Body of pancreas (tissue), 4 donors: ENCODE measurements around the gene METTL23. TPM values are rescaled to one million over a fixed set of nuclear protein-coding genes. Genes with fewer than 3 reads are reported as not detected.
"Not testable (repeated sequence)": the region's sequence is repeated elsewhere in the genome, so short reads cannot be mapped to it uniquely, and the experiment has no call there.

ENCODE experiments used
- ATAC-seq: fragments of 150-250 bp; one replicate; pipeline ENCODE4 v1.9.1; 2016
- DNase-seq, 4 donors: peaks; one replicate each; pipeline ENCODE4 v3.0.0-alpha.2; 2019
- H3K27ac ChIP-seq, 4 donors: fragments of 200-600 bp; sonication (generic); 1 replicate in 3 of 4; 2 replicates in 1 of 4; pipeline versions ENCODE4 v1.5.1 to v1.6.1; 2016 to 2019; ENCODE audit warnings: mild to moderate bottlenecking in 1 of 4, mixed read lengths in 1 of 4, moderate library complexity in 1 of 4
- H3K27me3 ChIP-seq, 2 donors: fragments of 200-600 bp; sonication (generic); one replicate each; pipeline ENCODE4 v1.6.0; 2016; ENCODE audit warnings: mild to moderate bottlenecking in 1 of 2
- H3K36me3 ChIP-seq, 2 donors: fragments of 200-600 bp; sonication (generic); replicated peaks in 1 of 2; 2 replicates each; pipeline ENCODE4 v1.5.1; 2016; ENCODE audit warnings: low read depth in 2 of 2; ENCODE audit not compliant: insufficient read depth in 1 of 2
- H3K4me1 ChIP-seq: fragments of 200-600 bp; sonication (generic); one replicate; pipeline ENCODE4 v1.6.0; 2016
- H3K4me3 ChIP-seq, 2 donors: fragments of 200-600 bp; sonication (generic); 1 replicate in 1 of 2; 2 replicates in 1 of 2; pipeline ENCODE4 v1.5.1; 2016 to 2019
- H3K9me3 ChIP-seq, 3 donors: fragments of 200-600 bp; sonication (generic); 1 replicate in 2 of 3; 2 replicates in 1 of 3; pipeline ENCODE4 v1.5.1; 2016
- CTCF ChIP-seq, 7 experiments: fragments of 450-650 bp in 4 of 7; fragments of 200-600 bp in 3 of 7; sonication (generic) in 3 of 7; IDR thresholded peaks; one replicate each; pipeline ENCODE4 v1.5.1; 2016 to 2019; ENCODE audit warnings: antibody characterized with exemption in 7 of 7
- POLR2A ChIP-seq, 3 donors: fragments of 450-650 bp; IDR thresholded peaks; one replicate each; pipeline ENCODE4 v1.6.1; 2016; ENCODE audit warnings: antibody characterized with exemption in 3 of 3, mild to moderate bottlenecking in 2 of 3
- WGBS, 2 donors: methylation state at CpG; one replicate each; pipeline ENCODE4 v1.1.5; 2017; 5-methylcytosine and 5-hydroxymethylcytosine counted together
- intact Hi-C: fragments of 100-400 bp; cut with DNase I; formaldehyde crosslinking; loops from one replicate; pipeline ENCODE4 v1.15.1; 2023
- total RNA-seq, 2 donors: library from RNA; depleted of rRNA; stranded (reverse); fragments of >200 nt; gene quantifications; one replicate each; pipeline ENCODE4 v1.1.0, GENCODE V29; 2016

The METTL23 gene
- total RNA-seq, 2 donors from 2014 or later = 25.9 to 44.2 TPM

- no peaks in the 10 kb centered on the region for H3K27me3 ChIP-seq
- H3K9me3 ChIP-seq = no peaks in the 10 kb centered on the region
- DNase-seq = no peak
- H3K4me3 ChIP-seq = no peak overlapping the region
- no peak for TF ChIP-seq POLR2A (IDR thresholded peaks at IDR 0.05)
- TF ChIP-seq CTCF (IDR thresholded peaks at IDR 0.05) = no peak
- intact Hi-C loops = no loop called here
- peaks cover 17 to 46% of the 10 kb centered on the region in 2 donors for H3K36me3 ChIP-seq
- 90 to 91% methylated on average over 8 of the region's 8 CpGs for WGBS, 2 donors
- no peak overlapping the region for H3K27ac ChIP-seq
- no peak for ATAC-seq
- peaks cover 40% of the 10 kb centered on the region for H3K4me1 ChIP-seq
Measured at GRCh38 chr17:76722279-76722678, 4.4 kb upstream of the METTL23 start.

DNA sequence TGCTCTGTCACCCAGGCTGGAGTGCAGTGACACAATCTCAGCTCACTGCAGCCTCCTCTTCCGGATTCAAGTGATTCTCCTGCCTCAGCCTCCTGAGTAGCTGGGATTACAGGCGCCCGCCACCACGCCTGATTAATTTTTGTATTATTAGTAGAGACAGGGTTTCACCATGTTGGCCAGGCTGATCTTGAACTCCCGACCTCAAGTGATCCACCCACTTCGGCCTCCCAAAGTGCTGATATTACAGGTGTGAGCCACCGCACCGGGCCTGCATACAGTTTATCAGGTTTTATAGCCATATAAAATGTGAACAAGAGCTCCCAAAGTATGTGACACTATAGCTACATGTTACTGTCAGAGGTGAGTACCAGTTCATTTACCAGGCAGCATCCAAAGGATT is 3.7 kb upstream of the METTL23 start:
- H3K27me3 ChIP-seq, H3K4me3 ChIP-seq, H3K27ac ChIP-seq, H3K9me3 ChIP-seq, ATAC-seq, DNase-seq, intact Hi-C loops: not testable (repeated sequence)
- WGBS, 2 donors = 96 to 100% methylated on average over 7 to 8 of the region's 8 CpGs
- Histone ChIP-seq H3K4me1 (peaks cover 47% of the 10 kb centered on the region), H3K36me3 (peaks cover 17 to 45% of the 10 kb centered on the region in 2 donors)

- peaks cover 12 to 37% of the 10 kb centered on the region in 2 donors for H3K36me3 ChIP-seq
- H3K27ac ChIP-seq = no peak overlapping the region
- intact Hi-C loops = no loop called here
- no peak overlapping the region for H3K4me3 ChIP-seq
- ATAC-seq = no peak
- TF ChIP-seq CTCF (IDR thresholded peaks at IDR 0.05) (no peak), POLR2A (IDR thresholded peaks at IDR 0.05) (no peak)
- 90 to 94% methylated on average over 9 of the region's 9 CpGs for WGBS, 2 donors
- no peak for DNase-seq
- H3K9me3 ChIP-seq = no peaks in the 10 kb centered on the region
- H3K4me1 ChIP-seq = peaks cover 54% of the 10 kb centered on the region
- H3K27me3 ChIP-seq = no peaks in the 10 kb centered on the region
Measured at GRCh38 chr17:76723812-76724211, 2.8 kb upstream of the METTL23 start.

DNA sequence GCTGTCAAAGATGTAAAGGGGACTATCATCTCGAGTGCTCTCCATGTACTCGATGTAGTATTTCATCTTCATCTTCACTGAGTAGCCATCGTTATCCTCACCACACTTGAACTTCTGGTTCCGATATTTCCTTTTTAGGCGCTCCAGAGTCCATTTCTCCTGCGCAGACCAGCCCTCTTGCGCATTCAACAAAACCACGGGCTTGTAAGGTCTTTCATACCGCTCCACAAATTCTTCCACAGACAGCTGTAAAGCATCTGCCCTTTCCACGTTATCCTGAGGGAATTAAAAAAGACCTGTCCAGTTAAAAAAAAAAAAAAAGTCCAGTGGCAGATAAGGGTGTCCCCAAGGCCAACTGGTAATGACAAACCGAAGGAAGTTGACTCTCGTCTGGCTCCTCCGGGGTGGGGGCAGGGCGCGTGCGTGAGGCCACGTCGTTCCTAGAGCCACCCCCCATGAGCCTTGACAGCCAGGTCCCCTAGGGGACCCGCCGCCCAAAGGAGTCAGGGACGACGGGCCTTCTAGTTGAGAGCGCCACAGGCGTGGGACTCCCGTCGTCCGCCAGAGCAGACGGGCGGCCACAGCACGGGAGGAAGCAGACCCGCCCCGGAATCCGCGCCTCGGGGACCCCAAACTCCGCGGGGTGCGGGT is 934 bp upstream of the METTL23 start:
- DNase-seq (peak; percentile 84 to 92 (median 90)), ATAC-seq (peak; percentile 60)
- no peaks in the 10 kb centered on the region for H3K9me3 ChIP-seq
- TF ChIP-seq CTCF (IDR thresholded peaks at IDR 0.05) = no peak
- TF ChIP-seq POLR2A (IDR thresholded peaks at IDR 0.05) = no peak
- H3K36me3 ChIP-seq = peaks cover 6 to 19% of the 10 kb centered on the region in 2 donors
- H3K4me3 ChIP-seq = peak overlapping the region; percentile 70 to 90
- peaks cover 62% of the 10 kb centered on the region for H3K4me1 ChIP-seq
- intact Hi-C loops = no loop called here
- H3K27me3 ChIP-seq = no peaks in the 10 kb centered on the region
- 1 to 2% methylated on average over 20 to 38 of the region's 38 CpGs for WGBS, 2 donors
- peak overlapping the region; percentile 96 to 100 (median 100) for H3K27ac ChIP-seq

DNA sequence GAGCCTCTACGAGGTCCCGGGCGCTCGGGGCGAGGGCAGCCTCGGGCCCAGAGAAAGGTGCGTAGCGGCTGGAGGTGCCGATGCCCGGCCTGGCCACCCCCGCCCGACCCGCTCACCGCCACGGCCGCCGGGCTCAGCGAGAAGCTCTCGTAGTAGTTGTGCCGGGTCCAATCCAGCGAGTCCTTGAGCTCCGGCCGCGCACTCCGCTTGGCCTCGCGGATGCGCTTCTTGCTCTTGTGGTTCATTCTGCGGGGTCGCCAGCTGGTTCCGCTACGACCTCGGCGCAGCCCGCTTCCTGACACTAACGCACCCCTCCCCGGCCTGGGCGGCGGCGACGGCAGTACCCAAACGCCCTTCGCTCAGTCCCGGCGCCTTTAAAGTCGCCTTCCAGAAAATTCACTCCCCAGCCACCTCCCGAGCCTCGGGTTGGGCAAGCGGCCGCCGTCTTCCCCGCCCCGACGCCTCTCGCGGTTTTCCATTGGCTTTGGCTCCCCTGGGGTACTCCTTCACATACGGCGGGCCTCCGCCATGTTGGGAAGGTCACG is 336 bp upstream of the METTL23 start, which contains the start of gene JMJD6:
TSS of gene JMJD6 (minus strand) at position 376 of the 545 bp plus-strand sequence. CDS start at position 245, 131 bp downstream.
- TF ChIP-seq CTCF (IDR thresholded peaks at IDR 0.05) (peak in 1 of 7 experiments; percentile 4), POLR2A (IDR thresholded peaks at IDR 0.05) (peak; percentile 96 to 99 (median 99))
- WGBS, 2 donors = 0 to 1% methylated on average over 6 to 58 of the region's 60 CpGs
- peak within 1 kb of the TSS; percentile 78 to 90 for H3K4me3 ChIP-seq
- H3K4me1 ChIP-seq = peaks cover 66% of the 10 kb centered on the region
- peak; percentile 96 to 98 (median 96) for DNase-seq
- H3K36me3 ChIP-seq = peaks cover 1 to 15% of the 10 kb centered on the region in 2 donors
- H3K9me3 ChIP-seq = no peaks in the 10 kb centered on the region
- no peaks in the 10 kb centered on the region for H3K27me3 ChIP-seq
- intact Hi-C loops = no loop called here
- peak within 1 kb of the TSS; percentile 96 to 100 (median 100) for H3K27ac ChIP-seq
- ATAC-seq = peak; percentile 92
